Mesodermal cell (in vitro differentiated cells): ENCODE measurements around the gene MYLK2.

Experiments used
- H3K27ac ChIP-seq: 2 replicates; pipeline ENCODE4 v1.7.0; 2013; ENCODE audit warnings: mild to moderate bottlenecking, low read depth, low read length, moderate library complexity; ENCODE audit not compliant: severe bottlenecking
- H3K36me3 ChIP-seq: 2 replicates; pipeline ENCODE4 v1.7.1; 2013; ENCODE audit warnings: mild to moderate bottlenecking, low read length, moderate library complexity; ENCODE audit not compliant: control insufficient read depth, insufficient read depth
- H3K4me1 ChIP-seq: one replicate; pipeline ENCODE4 v1.7.1; 2013; ENCODE audit warnings: mild to moderate bottlenecking, low read length; ENCODE audit not compliant: insufficient read depth, control insufficient read depth, poor library complexity, severe bottlenecking
- H3K4me3 ChIP-seq: 2 replicates; pipeline ENCODE4 v1.7.0; 2013; ENCODE audit warnings: low read length, control low read depth, mild to moderate bottlenecking; ENCODE audit not compliant: insufficient read depth, poor library complexity, severe bottlenecking; ENCODE audit errors: extremely low read depth
- H3K9me3 ChIP-seq: 2 replicates; pipeline ENCODE4 v1.7.1; 2013; ENCODE audit warnings: mild to moderate bottlenecking, low read length, moderate library complexity; ENCODE audit not compliant: control insufficient read depth
- WGBS, 2 experiments: methylation state at CpG; one replicate each; pipeline ENCODE4 v1.1.5; 2013; ENCODE audit warnings: missing lambda C conversion rate in 2 of 2; ENCODE audit not compliant: insufficient coverage in 2 of 2; 5-methylcytosine and 5-hydroxymethylcytosine counted together

MYLK2 gene

DNA sequence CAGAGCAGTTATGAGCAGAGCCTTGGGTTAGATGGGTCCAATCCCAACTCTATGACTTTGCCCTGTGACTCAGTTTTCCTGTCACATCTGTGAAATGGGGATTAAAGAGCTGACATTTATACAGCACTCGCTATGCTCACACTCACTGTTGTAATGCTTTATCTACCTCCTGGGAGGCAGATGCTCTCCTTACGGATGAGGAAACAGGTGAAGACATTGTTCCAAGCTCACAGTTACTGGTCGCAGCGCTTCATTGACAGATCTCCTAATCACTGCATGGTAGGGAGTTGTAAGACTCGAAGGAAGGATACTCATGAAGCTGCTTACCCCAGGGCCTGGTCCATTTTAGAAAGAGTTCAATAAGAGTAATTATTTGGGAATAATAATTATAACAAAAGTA lies 2.9 kb upstream of the MYLK2 start:
- no peaks in the 10 kb centered on the region for H3K36me3 ChIP-seq
- WGBS, 2 experiments: 84 to 90% methylated on average over 2 to 4 of the region's 5 CpGs
- no peak overlapping the region for H3K27ac ChIP-seq
- H3K4me3 ChIP-seq: no peak overlapping the region
- H3K4me1 ChIP-seq: peaks cover 27% of the 10 kb centered on the region
- H3K9me3 ChIP-seq: no peaks in the 10 kb centered on the region

DNA sequence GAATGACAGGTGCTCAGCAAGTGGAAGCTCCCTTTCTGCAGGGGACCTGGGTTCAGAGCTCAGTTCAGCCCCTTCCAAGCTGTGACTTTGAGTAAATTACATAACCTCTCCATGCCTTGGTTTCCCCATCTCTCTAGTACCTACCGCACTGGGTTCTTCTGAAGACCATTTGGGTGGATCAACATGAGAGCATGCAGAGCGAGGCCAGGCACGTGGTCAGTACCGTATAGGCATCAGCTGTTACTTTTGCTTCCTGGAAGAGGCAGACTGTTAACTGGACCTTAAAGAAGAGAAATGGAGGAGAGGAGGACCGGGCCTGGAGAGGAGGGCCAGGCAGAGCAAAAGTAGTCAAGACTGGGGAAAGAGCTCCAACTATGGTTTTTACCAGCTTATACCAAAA lies 1.7 kb upstream of the MYLK2 start:
- no peaks in the 10 kb centered on the region for H3K36me3 ChIP-seq
- no peak overlapping the region for H3K27ac ChIP-seq
- 93 to 100% methylated on average over 1 to 4 of the region's 5 CpGs for WGBS, 2 experiments
- H3K9me3 ChIP-seq: no peaks in the 10 kb centered on the region
- H3K4me3 ChIP-seq: no peak overlapping the region
- H3K4me1 ChIP-seq: peaks cover 14% of the 10 kb centered on the region

DNA sequence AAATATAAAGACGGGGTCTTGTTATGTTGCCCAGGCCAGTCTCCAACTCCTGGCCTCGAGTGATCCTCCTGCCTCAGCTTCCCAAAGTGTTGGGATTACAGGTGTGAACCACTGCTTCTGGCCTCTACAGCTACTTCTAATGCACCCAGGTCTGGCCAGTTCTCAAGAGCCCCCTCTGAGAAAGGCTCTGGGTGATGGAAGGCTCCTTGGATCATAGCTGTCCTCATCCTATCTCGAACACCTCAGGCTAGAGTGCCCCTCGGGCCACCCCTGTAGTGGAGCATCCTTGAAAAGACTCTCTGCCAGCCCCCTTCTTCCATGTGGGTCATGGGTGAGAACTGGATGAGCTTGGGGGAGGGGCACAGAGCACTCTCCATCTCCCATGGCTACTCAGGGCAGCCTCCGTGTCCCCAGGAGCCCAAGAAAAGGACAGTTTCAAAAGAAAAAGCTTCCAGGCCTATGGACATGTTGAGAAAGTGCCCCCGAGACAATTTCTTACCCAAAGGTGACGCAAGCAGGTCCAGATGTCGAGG lies 714 bp upstream of the MYLK2 start:
- H3K4me1 ChIP-seq: peaks cover 13% of the 10 kb centered on the region
- no peaks in the 10 kb centered on the region for H3K9me3 ChIP-seq
- no peaks in the 10 kb centered on the region for H3K36me3 ChIP-seq
- WGBS, 2 experiments: 93 to 95% methylated on average over 7 of the region's 8 CpGs
- no peak overlapping the region for H3K27ac ChIP-seq
- no peak overlapping the region for H3K4me3 ChIP-seq

DNA sequence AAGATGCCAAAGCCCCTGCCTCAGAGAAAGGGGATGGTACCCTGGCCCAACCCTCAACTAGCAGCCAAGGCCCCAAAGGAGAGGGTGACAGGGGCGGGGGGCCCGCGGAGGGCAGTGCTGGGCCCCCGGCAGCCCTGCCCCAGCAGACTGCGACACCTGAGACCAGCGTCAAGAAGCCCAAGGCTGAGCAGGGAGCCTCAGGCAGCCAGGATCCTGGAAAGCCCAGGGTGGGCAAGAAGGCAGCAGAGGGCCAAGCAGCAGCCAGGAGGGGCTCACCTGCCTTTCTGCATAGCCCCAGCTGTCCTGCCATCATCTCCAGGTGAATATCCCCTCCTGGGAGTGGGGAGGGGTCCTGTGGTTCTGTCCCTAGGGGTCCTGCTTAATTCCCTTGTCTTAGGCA lies 1.1 kb downstream of the MYLK2 start:
- Histone ChIP-seq H3K4me3 (no peak overlapping the region), H3K4me1 (peaks cover 15% of the 10 kb centered on the region), H3K9me3 (no peaks in the 10 kb centered on the region), H3K27ac (no peak overlapping the region), H3K36me3 (no peaks in the 10 kb centered on the region)
- 72 to 81% methylated on average over 4 to 5 of the region's 6 CpGs for WGBS, 2 experiments

DNA sequence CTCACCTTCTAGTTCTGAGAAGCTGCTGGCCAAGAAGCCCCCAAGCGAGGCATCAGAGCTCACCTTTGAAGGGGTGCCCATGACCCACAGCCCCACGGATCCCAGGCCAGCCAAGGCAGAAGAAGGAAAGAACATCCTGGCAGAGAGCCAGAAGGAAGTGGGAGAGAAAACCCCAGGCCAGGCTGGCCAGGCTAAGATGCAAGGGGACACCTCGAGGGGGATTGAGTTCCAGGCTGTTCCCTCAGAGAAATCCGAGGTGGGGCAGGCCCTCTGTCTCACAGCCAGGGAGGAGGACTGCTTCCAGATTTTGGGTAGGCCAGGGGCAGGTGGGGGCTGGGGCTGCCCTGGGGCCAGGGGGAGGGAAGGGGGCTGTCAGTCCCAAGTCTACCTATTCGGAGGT lies 2.3 kb downstream of the MYLK2 start:
- Histone ChIP-seq H3K9me3 (no peaks in the 10 kb centered on the region), H3K27ac (no peak overlapping the region), H3K36me3 (no peaks in the 10 kb centered on the region), H3K4me3 (no peak overlapping the region), H3K4me1 (peaks cover 11% of the 10 kb centered on the region)
- 80 to 92% methylated on average over 2 to 3 of the region's 5 CpGs for WGBS, 2 experiments

DNA sequence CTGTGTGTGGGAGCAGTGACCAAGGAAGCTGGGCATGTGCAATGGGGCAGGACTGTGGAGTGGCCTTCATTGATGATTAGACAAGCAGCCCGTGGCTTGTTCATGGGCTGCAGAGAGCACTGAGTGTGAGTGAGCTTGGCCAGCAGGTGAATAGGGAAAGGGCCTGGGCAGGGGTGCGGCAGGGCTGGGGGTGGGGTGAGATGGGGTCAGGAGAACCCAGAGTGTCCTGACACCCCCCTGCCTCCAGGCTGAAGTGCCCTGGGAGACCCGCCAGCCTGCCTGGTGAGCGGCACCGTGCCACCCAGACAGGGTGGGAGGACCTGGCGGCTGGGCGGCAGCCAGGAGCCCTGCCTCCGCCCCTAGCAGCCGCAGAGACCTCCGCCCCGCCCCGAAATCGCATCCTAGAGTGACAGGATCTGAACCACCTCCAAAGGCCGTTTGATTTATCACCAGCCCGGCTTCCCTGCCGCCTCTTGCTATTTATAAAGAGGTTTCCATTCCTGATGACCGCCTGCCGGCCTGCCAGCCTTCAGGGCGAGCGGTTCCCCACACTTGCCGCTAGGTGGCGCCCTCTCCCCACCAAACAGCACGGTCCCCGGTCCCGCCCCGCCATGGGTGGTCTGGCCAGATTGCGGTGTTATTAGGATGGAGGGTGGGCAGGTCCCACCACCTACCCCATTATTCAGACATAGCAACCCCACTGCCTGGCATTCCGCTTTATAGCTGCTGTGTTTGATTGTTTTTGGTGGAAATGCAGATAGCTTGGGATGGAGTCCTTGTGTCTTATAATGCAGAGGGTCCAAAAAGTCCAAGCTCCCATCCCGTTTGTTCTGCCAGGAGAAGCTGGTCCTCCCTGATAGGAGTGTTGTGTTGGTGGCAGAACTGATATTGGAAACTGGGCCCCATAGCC lies 3.5 kb downstream of the MYLK2 start:
- Histone ChIP-seq H3K27ac (no peak overlapping the region), H3K4me3 (no peak overlapping the region), H3K4me1 (peaks cover 11% of the 10 kb centered on the region), H3K9me3 (no peaks in the 10 kb centered on the region), H3K36me3 (no peaks in the 10 kb centered on the region)
- WGBS, 2 experiments: 32 to 40% methylated on average over 15 to 19 of the region's 29 CpGs

DNA sequence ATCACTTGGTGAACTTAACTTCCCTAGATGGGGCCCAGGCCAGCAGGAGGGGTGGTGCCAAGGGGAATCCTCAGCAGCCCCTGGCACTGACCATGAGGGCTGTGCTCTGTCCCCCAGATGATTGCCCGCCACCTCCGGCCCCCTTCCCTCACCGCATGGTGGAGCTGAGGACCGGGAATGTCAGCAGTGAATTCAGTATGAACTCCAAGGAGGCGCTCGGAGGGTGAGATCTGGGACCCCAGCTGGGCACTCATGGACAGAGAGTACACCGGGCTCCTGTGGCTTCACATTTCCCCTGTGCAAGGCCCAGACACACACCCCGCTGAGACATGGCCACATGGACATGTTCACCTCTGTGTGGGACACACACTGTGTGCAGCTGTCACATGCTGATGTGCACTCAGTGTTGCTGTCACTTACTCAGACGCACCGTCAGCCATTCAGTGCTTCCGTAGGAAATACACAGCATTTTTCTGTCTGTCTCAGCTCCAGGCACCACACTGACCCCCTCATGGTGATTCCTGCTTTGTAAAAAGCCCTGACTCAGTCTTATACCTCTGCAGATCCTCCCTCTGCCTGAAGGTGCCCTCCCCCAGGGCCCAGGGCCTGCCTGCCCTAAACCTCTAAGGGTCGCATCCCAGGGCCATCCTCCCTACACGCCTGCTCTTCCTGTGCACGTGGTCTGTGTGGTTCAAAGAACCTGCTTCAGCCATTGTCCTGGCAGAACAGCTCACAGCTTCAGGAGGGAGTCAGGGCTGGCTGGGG lies 4.4 kb downstream of the MYLK2 start:
- Histone ChIP-seq H3K27ac (no peak overlapping the region), H3K4me3 (no peak overlapping the region), H3K9me3 (no peaks in the 10 kb centered on the region), H3K4me1 (peaks cover 11% of the 10 kb centered on the region), H3K36me3 (no peaks in the 10 kb centered on the region)
- WGBS, 2 experiments: 83 to 85% methylated on average over 14 of the region's 14 CpGs

DNA sequence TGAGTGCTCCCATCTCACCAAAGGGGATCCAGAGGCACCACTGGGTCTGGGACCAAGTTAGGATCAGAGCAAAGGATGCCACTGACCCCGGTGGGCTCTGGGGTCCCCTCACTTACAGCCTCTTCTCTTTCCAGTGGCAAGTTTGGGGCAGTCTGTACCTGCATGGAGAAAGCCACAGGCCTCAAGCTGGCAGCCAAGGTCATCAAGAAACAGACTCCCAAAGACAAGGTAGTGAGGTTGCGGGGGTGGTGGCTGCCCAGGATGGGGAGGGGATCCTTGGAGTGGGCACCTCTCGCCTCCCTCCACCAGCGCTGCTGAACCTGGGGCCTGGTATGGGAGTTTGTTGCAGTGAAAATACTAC lies 4.9 kb downstream of the MYLK2 start:
- H3K4me1 ChIP-seq: peaks cover 11% of the 10 kb centered on the region
- no peaks in the 10 kb centered on the region for H3K36me3 ChIP-seq
- H3K4me3 ChIP-seq: no peak overlapping the region
- no peaks in the 10 kb centered on the region for H3K9me3 ChIP-seq
- H3K27ac ChIP-seq: no peak overlapping the region
- WGBS, 2 experiments: 60 to 100% methylated on average over 1 to 2 of the region's 4 CpGs

DNA sequence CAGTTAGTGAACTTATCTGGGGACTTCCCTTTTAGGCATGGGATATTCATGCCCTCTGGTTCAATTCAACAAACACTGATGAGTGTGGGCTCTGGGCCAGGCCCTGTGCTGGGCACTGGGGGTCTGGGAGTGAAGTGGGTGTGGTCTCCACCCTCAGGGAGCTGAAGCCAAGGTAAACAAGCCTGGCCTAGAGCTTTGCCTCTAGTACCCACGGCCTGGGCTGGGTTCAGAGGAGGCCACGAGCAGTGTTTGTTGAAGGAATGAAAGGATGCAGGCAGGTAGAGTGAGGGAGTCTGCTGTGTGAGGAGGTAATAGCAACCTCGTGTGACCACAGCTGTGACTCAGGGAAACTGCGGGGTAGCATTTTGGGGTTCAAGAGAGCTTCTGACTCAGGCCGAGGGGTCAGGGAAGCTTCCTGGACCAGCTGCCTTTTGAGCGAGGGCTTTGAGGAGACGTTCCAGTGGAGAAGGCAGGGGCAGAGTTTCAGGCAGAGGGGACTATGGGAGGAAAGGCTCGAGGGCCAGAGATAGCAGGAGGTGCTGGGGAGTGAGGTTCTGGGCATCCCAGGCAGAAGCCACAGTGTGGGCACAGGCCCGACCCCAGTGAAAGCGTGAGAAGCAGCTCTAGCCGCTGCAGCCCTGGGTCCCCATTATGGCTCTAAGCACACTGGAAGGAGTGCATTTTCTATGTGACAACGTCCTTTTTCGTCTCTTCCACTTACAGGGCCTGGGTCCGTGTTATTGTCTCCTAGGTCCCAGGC lies 5.6 kb downstream of the MYLK2 start:
- Histone ChIP-seq H3K4me3 (no peak overlapping the region), H3K9me3 (no peaks in the 10 kb centered on the region), H3K36me3 (no peaks in the 10 kb centered on the region), H3K27ac (no peak overlapping the region), H3K4me1 (peaks cover 11% of the 10 kb centered on the region)
- WGBS, 2 experiments: 93 to 94% methylated on average over 14 of the region's 14 CpGs

DNA sequence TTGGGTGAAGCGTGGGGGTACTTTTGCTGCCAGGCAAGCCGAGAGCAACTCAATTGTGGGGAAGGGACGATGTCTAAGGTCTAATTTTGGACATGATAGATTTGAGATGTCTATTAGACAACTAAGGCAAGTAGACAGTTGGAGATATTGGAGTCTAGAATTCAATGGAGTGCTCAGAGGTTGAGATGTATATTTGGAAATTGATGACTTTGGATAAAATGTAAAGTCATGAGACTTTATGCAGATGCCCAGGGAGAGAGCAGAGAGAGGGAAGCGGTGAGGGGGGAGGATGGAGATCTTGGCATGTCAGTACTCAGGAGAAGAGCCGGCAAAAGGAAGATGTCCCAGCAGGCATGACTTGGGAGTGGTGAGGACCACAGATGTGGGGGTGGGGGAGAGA lies 6.9 kb downstream of the MYLK2 start:
- WGBS, 2 experiments: 83 to 93% methylated on average over 5 of the region's 5 CpGs
- no peaks in the 10 kb centered on the region for H3K36me3 ChIP-seq
- H3K9me3 ChIP-seq: no peaks in the 10 kb centered on the region
- H3K27ac ChIP-seq: no peak overlapping the region
- no peak overlapping the region for H3K4me3 ChIP-seq
- peaks cover 11% of the 10 kb centered on the region for H3K4me1 ChIP-seq
